HG02678 (cell line): ENCODE data around the gene SMYD2.
A peak's percentile ranks its signal among the peaks of the same experiment; 100 is the strongest.

Experiments used
- ATAC-seq: cut with Tn5 transposase; IDR thresholded peaks from one replicate; pipeline ENCODE4 v1.9.1; 2021; ENCODE audit warnings: mild to moderate bottlenecking, moderate library complexity; ENCODE audit not compliant: unreplicated experiment

SMYD2 gene

DNA sequence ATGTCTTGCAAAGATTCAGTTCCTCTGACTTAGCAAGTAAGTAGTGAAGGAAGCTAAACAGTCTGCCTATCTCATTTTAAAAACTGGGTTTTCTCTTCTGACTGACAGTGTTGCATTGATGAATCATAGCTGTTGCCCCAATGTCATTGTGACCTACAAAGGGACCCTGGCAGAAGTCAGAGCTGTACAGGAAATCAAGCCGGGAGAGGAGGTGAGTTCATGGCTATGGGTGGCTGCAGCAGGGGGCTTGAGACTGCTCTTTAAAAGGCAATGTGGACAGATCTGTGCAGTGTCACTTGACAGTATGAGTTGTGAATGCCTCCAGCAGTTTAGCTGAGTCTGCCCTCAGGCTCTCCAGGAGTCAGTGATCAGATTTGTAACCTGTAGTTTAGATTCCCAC, 46.6 kb downstream of the SMYD2 start:
- no peak for ATAC-seq

GRCh38 chr1:214328770-214329469, 48.0 kb downstream of the SMYD2 start:
- peak; percentile 87 for ATAC-seq

GRCh38 chr1:214329470-214330220, 48.7 kb downstream of the SMYD2 start:
- no peak for ATAC-seq

GRCh38 chr1:214330222-214330621, 49.3 kb downstream of the SMYD2 start:
- ATAC-seq, result no peak

DNA sequence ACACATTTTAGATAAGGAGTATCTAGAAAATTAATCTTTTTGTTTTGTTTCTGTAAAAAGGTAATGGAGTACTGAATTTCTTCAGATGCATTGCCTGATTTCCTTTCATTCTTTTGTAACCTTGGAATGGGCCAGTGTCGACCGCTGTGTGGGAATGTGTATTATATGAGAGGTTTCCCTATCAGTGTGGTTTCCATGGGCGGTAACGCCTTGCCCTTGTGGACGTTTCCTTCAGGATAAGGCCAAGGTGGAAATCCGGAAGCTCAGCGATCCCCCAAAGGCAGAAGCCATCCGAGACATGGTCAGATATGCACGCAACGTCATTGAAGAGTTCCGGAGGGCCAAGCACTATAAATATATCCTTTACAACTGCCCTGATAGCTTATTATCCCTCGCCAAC, 49.8 kb downstream of the SMYD2 start:
- ATAC-seq, result no peak

DNA sequence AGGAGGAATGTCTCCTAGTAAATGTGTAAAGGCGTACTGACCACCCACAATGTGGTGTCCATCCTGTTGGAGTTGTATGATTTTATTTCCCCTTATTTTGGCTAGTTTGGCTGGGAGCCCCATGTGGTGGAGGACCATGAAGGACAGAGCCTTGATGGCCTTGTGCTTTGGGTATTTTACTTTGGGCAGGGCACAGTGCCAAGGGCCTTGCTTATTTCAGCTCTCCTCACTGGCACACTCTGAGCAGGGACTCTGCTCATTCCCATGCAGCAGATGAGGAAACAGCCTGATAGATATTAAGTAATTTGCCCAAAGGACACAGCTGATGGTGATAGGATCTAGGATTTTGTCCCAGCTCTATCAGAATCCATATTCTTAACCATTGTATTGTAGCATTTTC, 50.2 kb downstream of the SMYD2 start:
- ATAC-seq, result no peak

GRCh38 chr1:214331827-214332423, 51.0 kb downstream of the SMYD2 start:
- peak; percentile 47 for ATAC-seq

DNA sequence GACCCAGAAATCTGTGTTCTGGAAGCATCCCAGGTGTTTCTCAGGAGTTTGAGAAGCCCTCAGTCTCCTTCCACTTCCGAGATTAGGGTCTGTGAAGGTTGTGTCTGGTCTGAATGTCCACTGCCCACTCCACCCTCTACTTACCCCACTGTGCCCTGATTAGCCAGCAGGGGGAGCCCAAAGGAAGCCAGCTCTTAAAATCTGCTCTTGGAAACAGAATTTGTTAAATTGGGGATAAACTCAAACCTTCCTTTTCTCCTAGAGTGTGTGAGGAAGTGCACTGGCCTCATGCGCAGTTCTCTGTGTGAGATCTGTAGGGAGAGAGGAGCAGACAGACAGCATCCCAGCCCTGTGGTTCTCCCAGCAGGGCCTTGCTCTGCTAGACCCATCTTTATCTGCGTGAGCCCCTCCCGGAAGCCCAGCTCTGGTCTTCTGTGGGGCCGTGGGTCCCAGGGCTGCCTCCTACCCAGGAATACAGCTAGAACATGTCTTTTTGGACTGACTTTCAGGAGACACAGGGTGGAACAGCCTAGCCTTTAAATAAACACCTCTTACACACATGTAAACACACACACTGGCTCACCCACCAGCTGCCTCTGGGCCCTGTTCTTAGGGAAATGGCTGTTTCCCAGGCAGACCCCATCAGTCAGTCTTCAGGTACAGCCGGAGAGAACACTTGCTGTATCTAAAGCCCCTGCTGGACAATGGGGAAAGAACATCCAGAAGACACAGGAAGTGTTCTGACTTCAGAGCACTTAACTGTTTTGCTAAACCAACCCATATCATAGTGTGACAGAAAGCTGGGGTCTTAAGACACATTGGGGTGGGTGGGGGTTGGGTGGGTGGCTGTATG, 52.2 kb downstream of the SMYD2 start:
- no peak for ATAC-seq

DNA sequence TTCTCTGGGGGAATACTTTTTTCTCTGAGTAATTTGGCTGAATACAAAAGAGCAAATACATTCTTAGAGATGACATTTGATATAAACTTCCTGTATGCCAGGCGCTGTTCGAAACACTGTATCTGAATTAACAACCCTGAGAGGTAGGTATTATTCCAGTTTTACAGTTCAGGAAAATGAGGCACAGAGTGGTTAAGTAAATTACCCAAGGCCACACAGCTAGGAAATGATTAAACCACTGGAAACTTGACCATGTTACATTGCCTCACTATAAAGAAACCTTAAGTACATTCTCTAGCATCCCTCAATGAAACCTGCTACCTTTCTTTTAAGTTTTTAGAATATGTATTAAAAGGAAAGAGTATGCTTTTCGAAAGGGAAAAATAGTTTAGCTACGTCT, 54.6 kb downstream of the SMYD2 start:
- no peak for ATAC-seq

DNA sequence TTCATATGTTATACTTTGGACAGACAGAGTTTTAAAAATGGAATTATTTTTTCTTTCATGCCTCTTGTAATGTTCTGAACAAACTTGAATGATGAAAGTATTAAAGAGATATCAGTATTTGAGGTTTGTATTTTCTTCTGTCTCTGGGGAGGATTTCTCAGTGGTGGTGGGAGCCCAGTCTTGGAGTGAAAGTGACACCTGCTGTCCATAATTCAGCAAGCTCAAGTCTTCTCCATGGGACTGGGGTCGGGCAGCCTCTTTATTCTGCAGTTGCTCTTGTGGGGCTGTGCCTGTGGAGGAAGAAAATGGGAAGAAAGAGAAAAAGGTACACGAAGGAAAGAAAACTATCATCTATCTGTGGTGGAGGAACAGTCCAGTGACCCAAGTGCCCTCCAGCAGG, 56.1 kb downstream of the SMYD2 start:
- ATAC-seq, result no peak

GRCh38 chr1:214337511-214337910, 56.6 kb downstream of the SMYD2 start:
- ATAC-seq, result no peak

DNA sequence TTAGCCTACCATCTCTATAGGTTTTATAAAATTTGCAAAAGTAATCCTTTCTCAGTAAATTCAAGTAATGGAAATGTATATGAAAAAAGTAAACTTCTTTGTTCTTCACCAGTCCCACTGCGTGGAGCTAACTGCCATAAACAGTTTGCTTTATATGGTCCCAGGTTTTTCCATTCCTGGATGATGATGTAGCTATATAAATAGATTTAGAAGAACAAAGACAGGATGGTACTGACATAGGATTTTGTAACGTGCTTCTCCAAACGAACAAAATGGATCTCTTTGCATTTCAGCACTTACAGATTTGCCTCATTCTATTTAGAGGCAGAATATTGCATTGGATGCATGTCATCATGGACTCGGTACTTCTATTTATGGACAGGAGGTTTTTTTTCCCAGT, 57.3 kb downstream of the SMYD2 start:
- no peak for ATAC-seq

DNA sequence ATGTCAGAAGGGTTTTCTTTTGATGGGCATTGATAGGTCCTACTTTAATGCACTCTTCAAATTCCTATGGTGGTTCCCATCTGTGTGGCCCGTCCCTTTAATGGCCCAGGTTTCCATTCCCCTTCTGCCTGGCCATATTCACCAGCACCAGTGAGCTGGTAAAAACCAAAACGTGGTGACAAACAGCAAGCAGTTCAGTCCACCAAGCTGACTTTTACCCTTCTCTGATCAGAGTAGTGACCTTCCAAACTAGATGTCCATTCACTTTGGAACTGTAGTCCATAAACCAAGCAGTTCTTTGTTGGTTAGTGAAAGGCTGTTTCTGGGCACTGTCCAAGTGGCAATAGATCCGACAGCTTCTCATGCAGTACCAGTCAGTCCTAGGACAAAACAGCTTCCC, 60.5 kb downstream of the SMYD2 start:
- ATAC-seq, result no peak

- ATAC-seq, result no peak
Observed at GRCh38 chr1:214341932-214342331, 61.0 kb downstream of the SMYD2 start.

DNA sequence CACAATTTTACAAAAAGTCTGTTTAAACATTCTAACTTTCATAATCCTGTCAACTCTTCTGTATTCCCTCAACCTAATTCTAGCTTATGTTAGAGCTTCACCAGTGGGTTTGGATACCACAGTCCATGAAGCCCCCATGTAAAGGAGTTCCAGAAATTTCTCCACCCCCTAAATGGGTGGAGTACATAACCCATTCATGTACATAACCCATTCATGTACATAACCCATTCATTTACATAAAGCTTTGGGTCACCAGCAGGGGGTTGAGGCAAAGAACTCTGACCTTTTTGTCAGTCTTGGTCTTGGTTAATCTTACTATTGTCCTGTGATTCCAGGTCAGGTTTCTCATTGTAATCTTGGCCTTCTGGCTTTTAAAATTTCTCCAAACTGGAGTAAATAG, 61.6 kb downstream of the SMYD2 start:
- no peak for ATAC-seq

GRCh38 chr1:214344897-214345296, 63.9 kb downstream of the SMYD2 start:
- no peak for ATAC-seq

DNA sequence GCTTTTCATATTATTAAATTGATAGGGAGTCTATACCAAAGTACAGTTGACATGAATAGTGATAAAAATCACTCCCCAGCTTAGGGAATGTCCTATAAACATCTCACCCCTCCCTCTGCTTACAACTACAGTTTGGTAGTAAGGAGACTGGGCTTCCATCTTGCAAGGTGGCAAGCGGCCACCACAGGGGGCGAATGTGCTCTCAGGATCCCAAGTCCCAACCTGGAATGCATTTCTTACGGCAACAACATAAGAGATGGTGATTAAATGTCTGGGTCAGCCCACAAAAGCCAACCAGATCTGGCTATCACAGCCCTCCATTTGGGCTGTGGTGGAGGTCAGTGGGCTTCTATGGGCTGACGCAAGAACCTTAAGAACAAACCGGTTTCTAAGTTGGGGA, 68.0 kb downstream of the SMYD2 start:
- no peak for ATAC-seq

DNA sequence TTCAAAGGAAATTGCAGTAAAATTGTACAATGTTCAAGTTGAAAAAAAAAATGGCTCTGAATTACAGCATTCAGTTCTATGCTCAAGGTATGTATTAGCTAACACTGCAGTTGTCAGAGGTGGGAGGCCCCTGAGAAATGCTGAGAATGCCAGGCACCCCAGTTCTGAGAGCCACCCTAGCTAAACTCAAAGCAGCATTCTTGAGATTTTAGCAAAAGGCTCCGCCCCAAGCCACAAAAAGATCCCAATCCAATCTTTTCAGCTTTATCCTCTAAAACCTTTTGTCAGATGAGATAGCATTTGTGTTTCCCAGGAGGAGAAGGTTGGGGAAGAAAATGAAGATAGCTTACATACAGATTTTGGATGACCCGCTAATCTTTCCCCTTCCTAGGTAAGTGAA, 68.8 kb downstream of the SMYD2 start:
- ATAC-seq, result no peak

- ATAC-seq, result no peak
Observed at GRCh38 chr1:214351551-214352277, 70.8 kb downstream of the SMYD2 start.

DNA sequence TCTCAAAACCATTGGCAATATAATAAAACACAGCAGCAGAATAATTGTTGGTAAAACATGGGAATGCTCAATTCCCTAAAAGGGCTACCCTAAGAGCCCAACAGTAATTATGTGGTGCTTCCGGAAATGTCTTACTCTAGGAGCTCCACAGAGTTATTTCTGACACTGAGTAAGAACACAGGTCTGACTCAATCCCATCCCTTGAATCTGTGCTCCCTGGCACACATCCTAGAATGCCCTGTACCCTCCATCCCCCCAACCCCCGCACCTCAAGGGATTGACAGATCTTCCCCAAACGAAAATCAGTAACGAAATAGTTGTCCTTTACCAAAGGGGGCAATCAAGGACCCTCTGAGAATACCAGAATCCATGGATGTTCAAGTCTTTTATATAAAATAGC, 71.9 kb downstream of the SMYD2 start:
- no peak for ATAC-seq
